MM.1S (cell line): ENCODE measurements around the gene CD7.

Source experiments
- DNase-seq: peaks from one replicate; pipeline ENCODE4 v3.0.0-alpha.2; 2015
- H2AFZ ChIP-seq: fragments of 300-600 bp; sonication (generic); 2 replicates; pipeline ENCODE4 v1.6.0; 2016; ENCODE audit warnings: antibody characterized with exemption, low read length
- H3F3A ChIP-seq: fragments of 300-600 bp; sonication (generic); 2 replicates; pipeline ENCODE4 v1.6.1; 2016; ENCODE audit warnings: mild to moderate bottlenecking, antibody characterized with exemption, low read length, moderate library complexity, mixed read lengths; ENCODE audit not compliant: insufficient read depth
- H3K27ac ChIP-seq: fragments of 300-600 bp; sonication (generic); 2 replicates; pipeline ENCODE4 v1.5.1; 2016; ENCODE audit warnings: mild to moderate bottlenecking, low read length
- H3K27me3 ChIP-seq: fragments of 300-600 bp; sonication (generic); replicated peaks from 2 replicates; pipeline ENCODE4 v1.6.0; 2016; ENCODE audit warnings: low read length; ENCODE audit not compliant: insufficient read depth
- H3K36me3 ChIP-seq: fragments of 300-600 bp; sonication (generic); replicated peaks from 2 replicates; pipeline ENCODE4 v1.6.1; 2016; ENCODE audit warnings: mild to moderate bottlenecking, low read length, mixed read lengths; ENCODE audit not compliant: insufficient read depth
- H3K4me1 ChIP-seq: fragments of 300-600 bp; sonication (generic); 2 replicates; pipeline ENCODE4 v1.6.1; 2016; ENCODE audit warnings: low read length, mixed read lengths
- H3K4me2 ChIP-seq: fragments of 300-600 bp; sonication (generic); 2 replicates; pipeline ENCODE4 v1.6.0; 2016; ENCODE audit warnings: low read depth, low read length
- H3K4me3 ChIP-seq: fragments of 300-600 bp; sonication (generic); 2 replicates; pipeline ENCODE4 v1.5.1; 2016; ENCODE audit warnings: low read length, mixed read lengths
- H3K79me2 ChIP-seq: fragments of 300-600 bp; sonication (generic); 2 replicates; pipeline ENCODE4 v1.6.1; 2016; ENCODE audit warnings: mixed run types, low read length, mixed read lengths
- H3K9ac ChIP-seq: fragments of 300-600 bp; sonication (generic); 2 replicates; pipeline ENCODE4 v1.6.1; 2016; ENCODE audit warnings: low read length, mixed read lengths
- H3K9me2 ChIP-seq: fragments of 300-600 bp; sonication (generic); replicated peaks from 2 replicates; pipeline ENCODE4 v1.6.1; 2016; ENCODE audit warnings: mild to moderate bottlenecking, low read length, mixed read lengths; ENCODE audit not compliant: insufficient read depth
- H3K9me3 ChIP-seq: fragments of 300-600 bp; sonication (generic); replicated peaks from 2 replicates; pipeline ENCODE4 v1.6.1; 2016; ENCODE audit warnings: mild to moderate bottlenecking, low read length, mixed read lengths; ENCODE audit not compliant: insufficient read depth
- H4K20me1 ChIP-seq: fragments of 300-600 bp; sonication (generic); 2 replicates; pipeline ENCODE4 v1.6.1; 2016; ENCODE audit warnings: mild to moderate bottlenecking, low read length, moderate library complexity, mixed read lengths; ENCODE audit not compliant: insufficient read depth
- EZH2 ChIP-seq: fragments of 300-600 bp; sonication (generic); optimal IDR thresholded peaks from 2 replicates; pipeline ENCODE3; 2017; ENCODE audit warnings: low read depth, mild to moderate bottlenecking, antibody characterized with exemption, low read length, mixed read lengths
- EZH2phosphoT487 ChIP-seq: fragments of 300-600 bp; sonication (generic); IDR thresholded peaks from 2 replicates; pipeline ENCODE4 v1.6.1; 2018; ENCODE audit warnings: antibody characterized with exemption, low read length
- TF ChIP-seq, protein P1 (sequence below): fragments of 300-600 bp; sonication (generic); IDR thresholded peaks from 2 replicates; pipeline ENCODE4 v1.5.1; 2016; ENCODE audit warnings: antibody characterized with exemption, low read length, mixed read lengths

The CD7 gene

DNA sequence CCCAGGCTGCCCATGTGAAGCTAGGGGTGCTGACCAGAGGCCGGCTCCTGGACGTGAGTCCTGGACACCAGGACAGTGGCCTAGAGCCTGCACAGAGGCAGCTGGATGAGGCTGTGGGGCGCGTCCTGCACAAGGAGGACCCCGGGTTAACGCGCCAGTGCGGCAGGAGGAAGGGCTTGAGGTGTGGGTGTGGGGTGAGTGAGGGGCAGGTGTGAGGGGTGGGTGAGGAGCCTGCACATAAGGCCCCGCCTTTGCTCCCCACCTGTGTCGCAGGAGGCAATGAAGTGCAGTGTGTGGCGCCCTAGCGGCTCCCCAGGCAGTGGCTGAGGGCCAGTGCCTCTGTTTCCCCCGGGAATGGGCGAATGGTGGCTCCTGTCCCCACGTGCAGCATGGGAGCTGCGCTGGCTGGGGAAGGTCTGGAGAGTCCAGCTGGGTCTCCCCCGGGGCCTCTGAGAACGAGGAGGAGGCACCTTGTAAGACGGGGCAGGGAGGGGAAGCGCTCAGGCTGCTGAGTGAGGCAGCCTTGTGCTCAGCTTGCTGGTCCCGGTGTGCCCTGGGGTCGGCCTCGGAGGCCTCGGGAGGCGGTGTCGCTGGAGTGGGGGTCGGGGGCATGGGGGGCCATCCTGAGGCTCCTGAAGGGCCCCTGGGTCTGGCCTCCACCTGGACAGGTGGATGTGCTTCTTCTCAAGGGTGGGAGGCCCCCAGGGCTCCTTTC is 3.2 kb downstream of the CD7 start:
- Histone ChIP-seq H3K4me3 (no peak overlapping the region), H3F3A (peaks cover 2% of the 10 kb centered on the region; the same call in 1 of the 2 replicates), H3K9me3 (no peaks in the 10 kb centered on the region), H3K79me2 (no peaks in the 10 kb centered on the region), H2AFZ (no peak overlapping the region), H3K27me3 (peaks cover 45% of the 10 kb centered on the region), H3K27ac (no peak overlapping the region), H3K4me2 (no peak overlapping the region), H3K36me3 (no peaks in the 10 kb centered on the region), H3K4me1 (peaks cover 8% of the 10 kb centered on the region), H3K9me2 (no peaks in the 10 kb centered on the region), H4K20me1 (no peaks in the 10 kb centered on the region), H3K9ac (no peak overlapping the region)
- no peak for TF ChIP-seq EZH2phosphoT487
- TF ChIP-seq EZH2: no peak
- TF ChIP-seq, protein P1, sequence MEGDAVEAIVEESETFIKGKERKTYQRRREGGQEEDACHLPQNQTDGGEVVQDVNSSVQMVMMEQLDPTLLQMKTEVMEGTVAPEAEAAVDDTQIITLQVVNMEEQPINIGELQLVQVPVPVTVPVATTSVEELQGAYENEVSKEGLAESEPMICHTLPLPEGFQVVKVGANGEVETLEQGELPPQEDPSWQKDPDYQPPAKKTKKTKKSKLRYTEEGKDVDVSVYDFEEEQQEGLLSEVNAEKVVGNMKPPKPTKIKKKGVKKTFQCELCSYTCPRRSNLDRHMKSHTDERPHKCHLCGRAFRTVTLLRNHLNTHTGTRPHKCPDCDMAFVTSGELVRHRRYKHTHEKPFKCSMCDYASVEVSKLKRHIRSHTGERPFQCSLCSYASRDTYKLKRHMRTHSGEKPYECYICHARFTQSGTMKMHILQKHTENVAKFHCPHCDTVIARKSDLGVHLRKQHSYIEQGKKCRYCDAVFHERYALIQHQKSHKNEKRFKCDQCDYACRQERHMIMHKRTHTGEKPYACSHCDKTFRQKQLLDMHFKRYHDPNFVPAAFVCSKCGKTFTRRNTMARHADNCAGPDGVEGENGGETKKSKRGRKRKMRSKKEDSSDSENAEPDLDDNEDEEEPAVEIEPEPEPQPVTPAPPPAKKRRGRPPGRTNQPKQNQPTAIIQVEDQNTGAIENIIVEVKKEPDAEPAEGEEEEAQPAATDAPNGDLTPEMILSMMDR: no peak
- DNase-seq: no peak

DNA sequence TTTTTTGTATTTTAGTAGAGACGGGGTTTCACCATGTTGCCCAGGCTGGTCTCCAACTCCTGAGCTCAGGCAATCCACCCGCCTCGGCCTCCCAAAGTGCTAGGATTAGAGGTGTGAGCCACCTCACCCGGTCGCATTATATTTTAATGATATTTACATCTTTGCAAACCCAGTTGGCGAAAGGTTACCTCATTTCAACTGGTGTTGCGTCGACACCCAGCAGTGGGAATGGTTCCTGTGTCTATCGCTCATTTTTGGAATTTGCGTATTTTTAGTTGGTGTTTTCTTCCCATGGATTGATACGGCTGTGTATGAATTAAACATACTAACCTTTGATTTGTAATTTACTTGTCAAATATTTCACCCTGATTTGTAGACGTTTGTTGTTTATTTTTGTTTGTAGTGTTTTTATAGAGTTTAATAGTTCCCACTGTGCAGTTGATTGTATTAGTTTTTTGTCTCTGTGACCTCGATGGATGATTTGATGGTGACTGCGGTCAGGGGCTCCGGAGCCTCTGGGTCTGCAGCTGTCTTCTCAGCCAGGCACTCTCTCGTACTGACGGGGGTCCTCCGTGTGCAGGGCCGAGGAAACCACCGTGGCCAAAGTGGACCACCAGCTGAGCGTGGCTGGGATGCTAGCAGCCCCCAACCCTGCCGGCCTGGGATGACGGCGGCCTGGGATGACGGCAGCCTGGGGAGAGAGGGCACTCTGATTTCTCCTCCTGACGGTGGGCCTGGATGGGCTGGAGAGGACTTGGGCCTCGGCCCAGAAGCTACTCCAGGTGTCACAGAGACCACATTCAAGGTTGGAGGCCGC is 4.0 kb downstream of the CD7 start:
- Histone ChIP-seq H3K79me2 (no peaks in the 10 kb centered on the region), H3K4me1 (peaks cover 8% of the 10 kb centered on the region), H3K9me2 (no peaks in the 10 kb centered on the region), H4K20me1 (no peaks in the 10 kb centered on the region), H3K27ac (no peak overlapping the region), H3K36me3 (no peaks in the 10 kb centered on the region), H3F3A (no peaks in the 10 kb centered on the region), H3K9me3 (no peaks in the 10 kb centered on the region), H3K4me2 (no peak overlapping the region), H3K9ac (no peak overlapping the region), H3K27me3 (peaks cover 52% of the 10 kb centered on the region), H3K4me3 (no peak overlapping the region), H2AFZ (no peak overlapping the region)
- no peak for DNase-seq
- TF ChIP-seq EZH2 (no peak), EZH2phosphoT487 (no peak)
- TF ChIP-seq, protein P1: no peak

DNA sequence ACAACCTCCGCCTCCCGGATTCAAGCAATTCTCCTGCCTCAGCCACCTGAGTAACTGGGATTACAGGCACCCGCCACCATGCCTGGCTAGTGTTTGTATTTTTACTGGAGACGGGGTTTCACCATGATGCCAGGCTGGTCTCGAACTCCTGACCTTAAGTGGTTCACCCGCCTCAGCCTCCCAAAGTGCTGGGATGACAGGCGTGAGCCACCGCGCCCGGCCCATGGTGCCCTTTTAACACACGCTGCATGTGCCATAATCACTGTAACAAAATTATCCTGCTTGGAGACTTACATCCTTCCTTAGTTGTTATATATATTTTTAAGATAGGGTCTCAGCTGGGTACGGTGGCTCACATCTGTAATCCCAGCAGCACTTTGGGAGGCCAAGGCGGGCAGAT is 5.4 kb downstream of the CD7 start:
- DNase-seq: no peak
- Histone ChIP-seq H3K9me3 (no peaks in the 10 kb centered on the region), H3K27me3 (peaks cover 58% of the 10 kb centered on the region)

More for the DNA sequence above, 5.4 kb downstream of the CD7 start:
- Histone ChIP-seq H4K20me1 (no peaks in the 10 kb centered on the region), H3K4me3 (no peak overlapping the region), H3K27ac (no peak overlapping the region), H3K4me1 (peaks cover 8% of the 10 kb centered on the region), H3K9ac (no peak overlapping the region), H3K36me3 (no peaks in the 10 kb centered on the region), H3F3A (no peaks in the 10 kb centered on the region), H2AFZ (no peak overlapping the region), H3K4me2 (no peak overlapping the region), H3K9me2 (no peaks in the 10 kb centered on the region), H3K79me2 (no peaks in the 10 kb centered on the region)
- no peak for TF ChIP-seq EZH2
- TF ChIP-seq, protein P1: no peak
